ENCODE data around the gene RPTOR. TPM values are rescaled to one million over a fixed set of nuclear protein-coding genes. Genes with fewer than 3 reads are reported as not detected.

The RPTOR gene
- total RNA-seq, 2 experiments from 2014 or later, result 48.1 to 87.8 TPM

DNA sequence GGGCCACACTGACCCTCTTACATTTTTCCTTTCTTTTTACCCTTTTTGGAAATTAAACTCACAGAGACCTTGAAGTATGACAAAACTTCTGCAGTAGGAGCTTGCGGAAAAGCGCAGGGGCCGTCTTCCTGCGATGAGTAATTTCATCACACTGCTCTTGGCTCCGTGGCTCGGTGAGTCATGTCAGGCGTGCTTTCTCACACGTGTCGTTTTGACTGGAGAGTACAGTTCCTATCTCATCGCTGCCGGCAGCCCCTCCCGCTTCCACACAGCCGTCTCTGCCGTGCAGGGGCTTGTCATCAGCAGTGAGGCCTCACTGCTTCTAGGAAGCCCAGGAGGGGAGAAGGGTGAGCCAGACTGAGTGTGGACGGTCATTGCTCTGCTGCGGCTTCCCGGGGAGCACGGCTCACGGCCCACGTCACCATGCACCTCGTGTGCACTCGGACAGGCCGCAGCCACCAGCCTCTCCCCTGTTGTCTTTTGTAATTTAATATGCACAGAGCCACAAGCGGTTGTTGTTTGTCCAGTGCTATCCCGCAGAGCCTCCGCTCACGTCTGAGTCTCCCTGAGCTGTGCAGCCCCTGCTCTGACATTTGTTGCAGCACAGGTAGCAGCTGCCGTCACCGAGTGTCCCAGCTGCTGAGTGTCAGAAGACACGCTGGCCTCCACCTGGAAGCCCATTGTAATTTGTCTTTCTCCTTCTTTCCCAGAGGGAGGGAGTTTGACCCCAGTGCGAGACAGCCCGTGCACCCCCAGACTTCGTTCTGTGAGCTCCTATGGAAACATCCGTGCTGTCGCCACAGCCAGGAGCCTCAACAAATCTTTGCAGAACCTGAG lies 347.6 kb downstream of the RPTOR start:
- no TSS peak for BruUV-seq (replicated peaks)
- ChIA-PET CTCF (ENCODE audit: unreplicated experiment) (no interaction called here), POLR2A (no interaction called here)
- TF ChIP-seq EZH2phosphoT487 (IDR thresholded peaks at IDR 0.05; ENCODE audit: borderline replicate concordance, low read depth, low read length) (no peak), CTCF (conservative IDR thresholded peaks at IDR 0.05; ENCODE audit: low read length) (0 out of 2 replicates have a peak, but pooled peaks have one; percentile 7)
- no peaks in the 10 kb centered on the region for H3K9me3 ChIP-seq (ENCODE audit: low read length)
- no peak overlapping the region for H3K27ac ChIP-seq (ENCODE audit: low read depth, low read length, poor library complexity, severe bottlenecking)
- no peak for DNase-seq (ENCODE audit: low spot score)
- no peaks in the 10 kb centered on the region for H3K79me2 ChIP-seq (ENCODE audit: insufficient read depth, low read depth, low read length)
- intact Hi-C loops (cut with micrococcal nuclease; ENCODE audit: unreplicated experiment), result no loop called here
- H3K4me1 ChIP-seq (ENCODE audit: insufficient read depth, low read length, poor library complexity, severe bottlenecking), result peaks cover 10% of the 10 kb centered on the region
- no peak overlapping the region for H3K4me2 ChIP-seq (ENCODE audit: low read length)
- H2AFZ ChIP-seq (ENCODE audit: low read length), result no peak overlapping the region
- no peak overlapping the region for H3K4me3 ChIP-seq (ENCODE audit: low read depth, low read length, poor library complexity, severe bottlenecking)
- no peaks in the 10 kb centered on the region for H3K9me2 ChIP-seq (ENCODE audit: insufficient read depth, low read length)
- H3K36me3 ChIP-seq (ENCODE audit: insufficient read depth, low read length), result peaks cover 31% of the 10 kb centered on the region
- H4K20me1 ChIP-seq (ENCODE audit: insufficient read depth, low read length), result no peaks in the 10 kb centered on the region

- no TSS peak for BruUV-seq (replicated peaks)
- Histone ChIP-seq H3K9me3 (ENCODE audit: low read length) (no peaks in the 10 kb centered on the region), H3K4me1 (ENCODE audit: insufficient read depth, low read length, poor library complexity, severe bottlenecking) (peaks cover 10% of the 10 kb centered on the region), H3K4me2 (ENCODE audit: low read length) (no peak overlapping the region), H3K27ac (ENCODE audit: low read depth, low read length, poor library complexity, severe bottlenecking) (no peak overlapping the region), H3K9me2 (ENCODE audit: insufficient read depth, low read length) (no peaks in the 10 kb centered on the region), H3K36me3 (ENCODE audit: insufficient read depth, low read length) (peaks cover 31% of the 10 kb centered on the region), H2AFZ (ENCODE audit: low read length) (no peak overlapping the region), H3K4me3 (ENCODE audit: low read depth, low read length, poor library complexity, severe bottlenecking) (no peak overlapping the region), H3K79me2 (ENCODE audit: insufficient read depth, low read depth, low read length) (no peaks in the 10 kb centered on the region), H4K20me1 (ENCODE audit: insufficient read depth, low read length) (no peaks in the 10 kb centered on the region)
- no peak for TF ChIP-seq EZH2phosphoT487 (IDR thresholded peaks at IDR 0.05; ENCODE audit: borderline replicate concordance, low read depth, low read length)
- TF ChIP-seq CTCF (conservative IDR thresholded peaks at IDR 0.05; ENCODE audit: low read length), result no peak
- POLR2A ChIA-PET, result no interaction called here
- DNase-seq (ENCODE audit: low spot score), result no peak
- intact Hi-C loops (cut with micrococcal nuclease; ENCODE audit: unreplicated experiment), result no loop called here
- CTCF ChIA-PET (ENCODE audit: unreplicated experiment), result no interaction called here
These were observed 348.4 kb downstream of the RPTOR start for GRCh38 chr17:80892900-80893603.

Data from OCI-LY7 (cell line).